AG09319 (cell line): ENCODE measurements around the gene SEC24B.
"Not testable (repeated sequence)": the region's sequence is repeated elsewhere in the genome, so short reads cannot be mapped to it uniquely, and the experiment has no call there.

Experiments
- DNase-seq: peaks from one replicate; pipeline ENCODE4 v3.0.0-alpha.2; 2010; ENCODE audit warnings: low read depth; ENCODE audit errors: extremely low read depth
- TF ChIP-seq, protein P1 (sequence below): IDR thresholded peaks from 2 replicates; pipeline ENCODE4 v1.5.1; 2011; ENCODE audit warnings: low read depth, mild to moderate bottlenecking, inconsistent platforms, low read length, moderate library complexity

SEC24B gene

DNA sequence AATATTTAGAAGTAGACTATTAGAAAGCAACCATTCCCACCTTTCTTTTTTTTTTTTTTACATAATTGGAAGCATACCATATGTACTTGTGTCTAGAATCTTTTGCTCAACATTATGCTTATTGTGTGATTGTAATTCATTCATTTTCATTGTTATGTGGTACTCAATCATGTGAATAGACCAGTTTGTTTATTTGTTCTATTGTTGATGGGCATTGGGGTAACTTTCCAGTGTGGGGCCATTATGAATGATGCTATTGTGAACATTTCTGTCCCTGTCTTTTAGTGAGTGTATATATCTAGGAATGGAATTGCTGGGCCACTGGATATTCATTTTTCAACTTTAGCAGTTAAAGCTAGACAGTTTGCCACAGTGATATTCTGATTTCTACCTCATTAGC lies 63.9 kb downstream of the SEC24B start:
- TF ChIP-seq, protein P1, sequence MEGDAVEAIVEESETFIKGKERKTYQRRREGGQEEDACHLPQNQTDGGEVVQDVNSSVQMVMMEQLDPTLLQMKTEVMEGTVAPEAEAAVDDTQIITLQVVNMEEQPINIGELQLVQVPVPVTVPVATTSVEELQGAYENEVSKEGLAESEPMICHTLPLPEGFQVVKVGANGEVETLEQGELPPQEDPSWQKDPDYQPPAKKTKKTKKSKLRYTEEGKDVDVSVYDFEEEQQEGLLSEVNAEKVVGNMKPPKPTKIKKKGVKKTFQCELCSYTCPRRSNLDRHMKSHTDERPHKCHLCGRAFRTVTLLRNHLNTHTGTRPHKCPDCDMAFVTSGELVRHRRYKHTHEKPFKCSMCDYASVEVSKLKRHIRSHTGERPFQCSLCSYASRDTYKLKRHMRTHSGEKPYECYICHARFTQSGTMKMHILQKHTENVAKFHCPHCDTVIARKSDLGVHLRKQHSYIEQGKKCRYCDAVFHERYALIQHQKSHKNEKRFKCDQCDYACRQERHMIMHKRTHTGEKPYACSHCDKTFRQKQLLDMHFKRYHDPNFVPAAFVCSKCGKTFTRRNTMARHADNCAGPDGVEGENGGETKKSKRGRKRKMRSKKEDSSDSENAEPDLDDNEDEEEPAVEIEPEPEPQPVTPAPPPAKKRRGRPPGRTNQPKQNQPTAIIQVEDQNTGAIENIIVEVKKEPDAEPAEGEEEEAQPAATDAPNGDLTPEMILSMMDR = no peak
- no peak for DNase-seq

- no peak for DNase-seq
- TF ChIP-seq, protein P1 = no peak
These were observed 65.9 kb downstream of the SEC24B start for GRCh38 chr4:109499513-109499912.

DNA sequence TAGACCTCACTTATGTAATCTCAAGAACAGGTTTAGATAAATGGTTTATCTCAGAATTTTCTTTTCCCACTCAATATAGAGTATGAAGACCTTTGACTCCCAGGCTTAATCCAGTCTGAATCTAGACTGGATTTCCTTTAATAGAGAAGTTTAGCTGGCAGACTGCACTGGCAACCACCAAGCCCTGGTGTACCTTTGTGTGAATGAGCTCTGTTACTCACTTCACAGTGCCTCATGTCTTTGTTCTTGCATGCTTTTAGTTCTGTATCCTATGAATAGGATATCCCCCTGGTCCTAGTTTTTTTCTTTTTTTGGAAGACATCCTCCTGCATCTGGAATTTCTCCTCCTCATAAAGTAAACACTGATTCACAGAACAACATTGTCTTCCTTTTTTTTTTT lies 73.3 kb downstream of the SEC24B start:
- TF ChIP-seq, protein P1 = no peak
- DNase-seq = no peak

DNA sequence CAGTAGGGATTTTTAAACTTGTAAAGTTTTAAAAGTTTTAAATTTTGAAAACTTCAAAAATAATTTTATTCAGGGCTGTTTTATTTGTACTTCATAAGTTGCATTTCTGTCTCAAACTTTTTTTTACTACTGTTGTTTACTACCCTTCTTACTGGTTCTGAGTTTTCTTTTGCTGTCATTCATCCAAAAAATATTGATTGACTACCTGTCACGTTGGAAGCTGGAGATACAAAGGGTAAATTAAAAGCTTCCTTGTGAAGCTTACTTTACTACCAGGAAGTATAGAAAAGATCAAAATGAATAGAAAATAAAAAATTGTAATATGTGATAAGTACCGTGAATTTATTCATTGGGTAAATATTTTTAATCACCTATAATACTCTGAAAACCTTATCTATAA lies 77.1 kb downstream of the SEC24B start:
- DNase-seq = no peak
- TF ChIP-seq, protein P1 = no peak

- DNase-seq = no peak
- TF ChIP-seq, protein P1 = no peak
These were observed 77.8 kb downstream of the SEC24B start for GRCh38 chr4:109511414-109511813.

GRCh38 chr4:109513368-109513767 lies 79.8 kb downstream of the SEC24B start:
- not testable (repeated sequence) for DNase-seq

- TF ChIP-seq, protein P1 = no peak
These were observed 98.6 kb downstream of the SEC24B start for GRCh38 chr4:109532182-109532581.

GRCh38 chr4:109545401-109545800 lies 111.8 kb downstream of the SEC24B start:
- TF ChIP-seq, protein P1 = no peak
- DNase-seq = no peak

More at GRCh38 chr4:109532182-109532581, 98.6 kb downstream of the SEC24B start:
- no peak for DNase-seq
